Measurements from ENCODE around the gene BATF3. TPM values are rescaled to one million over a fixed set of nuclear protein-coding genes. Genes with fewer than 3 reads are reported as not detected.

BATF3 gene
- total RNA-seq, 3 donors from 2014 or later: 0.38 to 2.9 (median 1.6) TPM

GRCh38 chr1:212638492-212639151, 61.0 kb downstream of the BATF3 start:
- ATAC-seq (no peak), DNase-seq (no peak)
- intact Hi-C loops (cut with DNase I, micrococcal nuclease): no loop called here
- Histone ChIP-seq H3K36me3 (ENCODE audit: low read depth) (no peaks in the 10 kb centered on the region), H3K4me1 (ENCODE audit: low read depth) (peaks cover 9% of the 10 kb centered on the region), H3K4me3 (no peak overlapping the region), H3K9me3 (no peaks in the 10 kb centered on the region)
- TF ChIP-seq CTCF (IDR thresholded peaks at IDR 0.05): no peak

- H3K4me3 ChIP-seq: no peak overlapping the region
- DNase-seq (no peak), ATAC-seq (no peak)
- H3K9me3 ChIP-seq: no peaks in the 10 kb centered on the region
- no peak for TF ChIP-seq CTCF (IDR thresholded peaks at IDR 0.05)
- H3K36me3 ChIP-seq (ENCODE audit: low read depth): no peaks in the 10 kb centered on the region
- H3K4me1 ChIP-seq (ENCODE audit: low read depth): peaks cover 9% of the 10 kb centered on the region
- intact Hi-C loops (cut with DNase I, micrococcal nuclease): no loop called here
Observed at GRCh38 chr1:212637902-212638301, 61.7 kb downstream of the BATF3 start.

Other genes with a start within 250 kb of the BATF3 start
- gene ATF3, start 91.1 kb downstream of the BATF3 start, total RNA-seq: 100 to 1,000 TPM in 1 of 3 donors, 10 to 100 TPM in 2; 20.2 to 121 (median 42.0) TPM
- gene NSL1, start 91.9 kb upstream of the BATF3 start, total RNA-seq: 10 to 100 TPM; 20.4 to 25.3 (median 21.5) TPM
- 10 to 100 TPM in 2 of 3 donors, 1 to 10 TPM in 1; 9.2 to 10.8 (median 10.5) TPM for gene TATDN3, start 92.1 kb upstream of the BATF3 start, total RNA-seq
- gene SPATA45, start 147.8 kb upstream of the BATF3 start, total RNA-seq: not detected
- 10 to 100 TPM in 2 of 3 donors, 1 to 10 TPM in 1; 9.7 to 12.1 (median 10.1) TPM for gene FLVCR1, start 158.4 kb upstream of the BATF3 start, total RNA-seq